ENCODE results near the gene ZNF273.

DNA sequence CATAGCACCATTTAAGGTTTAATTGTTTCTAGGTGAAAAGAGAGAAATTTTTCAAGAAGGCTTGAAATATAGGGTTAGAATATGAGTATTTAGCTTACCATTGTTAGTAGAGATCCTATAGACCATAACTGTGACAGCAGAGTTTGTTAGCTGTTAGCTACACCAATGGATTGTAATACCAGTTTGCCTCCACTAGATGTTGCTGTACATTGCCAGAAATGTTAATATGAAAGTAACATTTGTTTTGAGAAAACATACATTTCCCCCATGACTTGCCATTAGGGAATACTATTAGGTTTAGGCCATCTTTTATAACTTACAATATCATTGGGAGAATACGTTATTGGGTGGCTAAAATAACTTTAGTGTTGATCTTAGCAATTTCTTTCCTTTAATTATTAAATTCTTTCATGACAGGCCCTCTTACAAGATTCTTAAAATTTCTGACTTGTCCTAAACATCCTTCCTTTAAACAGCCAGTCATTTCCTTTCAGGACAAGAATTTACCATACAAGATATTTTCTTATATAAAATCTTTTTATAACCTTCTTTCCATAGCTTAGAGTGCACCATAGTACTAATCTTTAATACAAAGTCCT is 48.3 kb downstream of the ZNF273 start:
- no peak for TF ChIP-seq POLR2A (IDR thresholded peaks at IDR 0.05)
- TF ChIP-seq, protein P1, sequence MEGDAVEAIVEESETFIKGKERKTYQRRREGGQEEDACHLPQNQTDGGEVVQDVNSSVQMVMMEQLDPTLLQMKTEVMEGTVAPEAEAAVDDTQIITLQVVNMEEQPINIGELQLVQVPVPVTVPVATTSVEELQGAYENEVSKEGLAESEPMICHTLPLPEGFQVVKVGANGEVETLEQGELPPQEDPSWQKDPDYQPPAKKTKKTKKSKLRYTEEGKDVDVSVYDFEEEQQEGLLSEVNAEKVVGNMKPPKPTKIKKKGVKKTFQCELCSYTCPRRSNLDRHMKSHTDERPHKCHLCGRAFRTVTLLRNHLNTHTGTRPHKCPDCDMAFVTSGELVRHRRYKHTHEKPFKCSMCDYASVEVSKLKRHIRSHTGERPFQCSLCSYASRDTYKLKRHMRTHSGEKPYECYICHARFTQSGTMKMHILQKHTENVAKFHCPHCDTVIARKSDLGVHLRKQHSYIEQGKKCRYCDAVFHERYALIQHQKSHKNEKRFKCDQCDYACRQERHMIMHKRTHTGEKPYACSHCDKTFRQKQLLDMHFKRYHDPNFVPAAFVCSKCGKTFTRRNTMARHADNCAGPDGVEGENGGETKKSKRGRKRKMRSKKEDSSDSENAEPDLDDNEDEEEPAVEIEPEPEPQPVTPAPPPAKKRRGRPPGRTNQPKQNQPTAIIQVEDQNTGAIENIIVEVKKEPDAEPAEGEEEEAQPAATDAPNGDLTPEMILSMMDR (IDR thresholded peaks at IDR 0.05) = peak; percentile 80 to 95 (median 86)

All from right lobe of liver (tissue), 4 donors.